HG02885 (cell line): ENCODE data around the gene CYP4B1.

ENCODE experiments used
- ATAC-seq: cut with Tn5 transposase; IDR thresholded peaks from one replicate; pipeline ENCODE4 v1.9.1; 2021; ENCODE audit warnings: mild to moderate bottlenecking; ENCODE audit not compliant: unreplicated experiment, poor library complexity

The CYP4B1 gene

GRCh38 chr1:46790446-46791101 lies 8.3 kb upstream of the CYP4B1 start:
- no peak for ATAC-seq

- no peak for ATAC-seq
Observed at GRCh38 chr1:46793126-46793525, 5.7 kb upstream of the CYP4B1 start.

DNA sequence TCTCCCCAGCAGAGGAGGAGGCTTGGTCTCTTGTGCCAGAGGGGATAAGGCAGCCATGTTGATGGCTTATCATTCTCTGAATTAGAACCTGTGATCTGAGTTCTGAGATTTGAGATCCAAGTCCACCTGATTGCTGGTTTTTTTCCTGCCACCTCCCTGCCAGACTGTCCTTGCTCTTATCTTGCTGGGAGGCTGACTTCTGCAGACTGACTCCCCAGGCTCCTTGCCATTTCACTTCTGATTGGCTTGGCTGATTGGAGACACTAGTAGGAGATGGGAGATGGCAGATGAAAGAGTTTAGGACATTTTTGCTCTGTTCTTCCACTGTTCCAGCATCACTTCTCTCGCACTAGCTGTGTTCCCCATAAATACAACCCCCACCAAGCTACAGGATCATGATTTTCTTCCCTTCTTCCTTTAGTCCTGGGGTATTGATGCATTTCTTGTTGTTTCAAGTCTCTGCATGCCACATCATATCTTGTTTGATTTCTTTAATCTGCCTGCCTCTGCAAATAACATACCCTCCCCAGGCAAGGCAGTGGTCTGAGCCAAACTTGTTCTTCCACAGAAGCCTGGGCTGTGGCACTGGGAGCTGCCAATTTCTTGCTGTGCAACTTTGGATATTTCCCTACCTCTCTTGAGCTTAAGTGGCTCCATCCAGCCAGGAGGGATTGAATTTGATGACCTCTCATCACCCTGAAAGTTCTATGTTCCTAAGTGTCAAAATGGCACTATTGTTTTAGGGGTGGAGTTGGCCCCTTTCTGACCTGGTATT lies 963 bp upstream of the CYP4B1 start:
- no peak for ATAC-seq

DNA sequence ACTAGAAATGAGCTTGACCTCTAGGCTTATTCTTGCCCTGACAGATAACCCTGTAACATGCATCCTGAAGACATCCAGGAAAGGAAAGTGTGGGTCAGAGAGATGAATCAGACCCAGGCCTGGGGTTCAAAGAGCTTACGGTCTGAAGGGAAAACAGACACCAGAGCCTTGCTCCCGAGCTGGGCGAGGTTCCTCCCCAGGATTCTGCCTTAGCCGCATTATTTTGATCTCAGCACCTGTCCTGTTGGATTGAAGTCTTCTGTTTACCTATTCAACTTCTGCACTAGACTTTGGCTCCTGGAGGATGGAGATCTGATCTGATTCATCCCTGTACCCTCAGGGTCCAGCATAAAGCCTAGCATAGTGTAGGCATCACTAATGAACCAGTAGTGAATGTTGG lies 1.9 kb downstream of the CYP4B1 start:
- ATAC-seq, result no peak

DNA sequence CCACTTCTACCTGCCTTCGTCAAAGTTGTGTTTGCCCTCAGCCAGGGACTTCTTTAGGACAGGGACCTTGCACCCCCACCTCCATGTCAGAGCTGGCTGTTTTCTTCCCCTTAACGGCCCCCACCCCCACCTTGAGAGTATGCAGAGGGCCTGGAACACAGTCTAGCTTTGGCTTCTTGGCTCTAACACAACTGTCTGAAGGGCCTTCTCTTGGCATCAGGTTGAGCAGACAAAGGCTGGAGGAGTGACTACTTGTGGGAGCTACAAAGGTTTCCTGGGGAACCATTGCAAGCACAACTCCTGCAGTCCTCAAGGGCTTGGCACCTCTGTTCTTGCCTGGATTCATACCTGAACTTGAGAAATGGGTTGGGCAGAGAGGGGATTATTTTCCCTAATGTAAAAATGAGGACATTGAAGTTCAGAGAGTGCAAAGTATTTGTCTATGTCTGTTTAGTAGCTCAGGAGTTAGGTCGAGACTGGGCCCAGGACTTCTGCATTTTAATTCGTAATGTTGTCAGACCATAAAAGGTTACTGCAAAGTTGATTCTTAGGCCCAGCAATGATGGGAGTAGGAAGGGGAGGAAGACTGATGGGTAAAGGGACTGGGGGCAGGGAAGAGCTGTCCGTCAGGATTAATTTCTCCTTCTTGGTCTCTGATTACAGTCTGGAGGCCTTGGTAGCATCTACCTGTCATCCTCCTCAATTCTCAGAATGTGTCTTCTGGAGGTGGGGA lies 2.6 kb downstream of the CYP4B1 start:
- no peak for ATAC-seq

DNA sequence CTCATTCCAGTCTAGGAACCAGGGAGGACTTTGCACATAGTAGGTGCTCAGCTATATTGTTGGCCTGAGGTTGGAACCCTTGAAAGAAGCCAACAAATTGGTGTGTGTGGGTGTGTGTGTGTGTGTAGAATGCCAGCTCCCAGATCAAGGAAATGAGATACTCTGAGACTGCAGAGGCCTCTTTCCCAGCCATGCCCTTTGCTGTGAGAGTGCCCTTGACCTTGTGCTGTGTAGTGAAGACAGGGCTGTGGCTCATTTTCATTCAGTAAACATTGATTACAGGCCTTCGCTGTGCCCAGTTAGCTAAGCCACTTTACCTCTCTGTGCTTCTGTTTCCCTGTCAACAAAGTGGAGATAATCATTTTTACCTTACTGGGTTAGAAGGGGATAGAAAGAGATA lies 3.2 kb downstream of the CYP4B1 start:
- no peak for ATAC-seq

DNA sequence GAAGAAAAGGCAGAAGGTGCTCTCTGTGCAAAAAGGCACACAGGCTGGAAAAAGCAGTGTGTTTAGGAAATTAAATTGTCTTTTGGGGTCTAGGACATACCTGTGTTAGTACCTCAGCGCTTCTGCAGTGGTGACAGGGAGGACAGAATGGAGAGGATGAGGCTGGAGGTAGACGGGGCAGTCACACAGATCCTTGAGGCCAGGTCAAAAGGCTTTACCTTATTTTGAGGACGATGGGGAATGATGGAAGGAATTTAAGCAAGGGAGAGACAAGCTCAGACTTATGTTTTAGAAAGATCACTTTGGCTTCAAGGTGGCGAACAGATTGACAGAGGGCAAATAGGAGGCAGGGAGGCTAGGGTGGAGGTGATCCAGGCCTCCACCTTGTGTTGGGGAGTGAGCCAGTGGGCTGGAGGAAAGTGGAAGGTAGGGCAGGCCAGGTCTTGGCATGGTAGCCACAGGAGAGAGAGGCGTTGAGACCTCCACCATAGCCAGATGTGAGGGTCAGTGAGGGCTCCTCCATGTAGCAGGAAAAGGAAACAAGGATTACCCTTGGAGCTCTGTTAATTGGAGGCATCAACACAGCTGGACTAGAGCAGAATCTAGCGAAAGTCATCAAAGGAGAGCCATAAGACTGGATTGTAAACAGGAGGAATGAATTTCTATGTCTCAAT lies 4.2 kb downstream of the CYP4B1 start:
- ATAC-seq, result no peak

GRCh38 chr1:46804027-46804889 lies 5.4 kb downstream of the CYP4B1 start:
- ATAC-seq, result no peak

GRCh38 chr1:46804926-46805325 lies 6.1 kb downstream of the CYP4B1 start:
- no peak for ATAC-seq

- ATAC-seq, result no peak
Observed at GRCh38 chr1:46805755-46806154, 6.9 kb downstream of the CYP4B1 start.

DNA sequence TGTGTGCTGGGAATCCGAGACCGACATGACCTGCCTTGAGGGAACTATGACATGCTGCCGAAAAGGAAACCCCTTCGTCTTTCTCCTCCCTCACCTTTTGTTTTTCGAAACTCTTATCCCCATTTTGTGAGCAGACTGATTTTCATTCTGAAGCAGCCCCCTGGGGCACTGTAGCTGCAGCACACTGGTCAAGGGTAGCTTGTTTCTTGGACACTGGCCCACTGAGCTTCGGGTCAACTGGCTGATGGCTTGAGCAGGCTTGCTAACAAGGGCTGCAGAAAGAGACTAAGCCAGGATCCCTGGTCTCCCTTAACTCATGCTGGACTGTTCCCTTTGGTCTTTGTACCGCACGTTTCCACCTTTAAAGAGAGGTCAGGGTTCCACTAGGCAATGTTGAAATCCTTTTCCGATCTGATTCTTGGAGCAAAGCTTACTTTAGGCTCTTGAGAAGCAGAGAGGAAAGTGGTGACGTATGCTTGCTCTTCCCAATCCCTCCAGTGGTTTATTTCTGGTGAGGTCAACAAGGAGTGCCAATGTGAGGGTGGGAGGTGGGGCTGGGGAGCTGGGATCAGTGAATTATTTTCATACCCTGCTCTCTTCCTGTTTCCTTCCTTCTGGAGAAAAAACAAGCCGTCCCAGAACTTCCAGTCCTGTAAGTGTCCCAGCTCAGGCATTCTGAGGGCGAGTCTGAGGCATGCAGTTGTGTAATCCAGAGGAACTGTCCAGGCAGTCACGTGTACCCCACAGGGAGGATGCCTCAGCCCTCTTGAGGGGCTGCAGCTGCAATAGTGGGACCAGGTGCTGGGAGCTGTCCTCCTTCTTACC lies 7.6 kb downstream of the CYP4B1 start:
- no peak for ATAC-seq

- ATAC-seq, result no peak
Observed at GRCh38 chr1:46807046-46807972, 8.5 kb downstream of the CYP4B1 start.

- no peak for ATAC-seq
Observed at GRCh38 chr1:46809071-46809470, 10.2 kb downstream of the CYP4B1 start.

GRCh38 chr1:46809904-46810303 lies 11.1 kb downstream of the CYP4B1 start:
- no peak for ATAC-seq

DNA sequence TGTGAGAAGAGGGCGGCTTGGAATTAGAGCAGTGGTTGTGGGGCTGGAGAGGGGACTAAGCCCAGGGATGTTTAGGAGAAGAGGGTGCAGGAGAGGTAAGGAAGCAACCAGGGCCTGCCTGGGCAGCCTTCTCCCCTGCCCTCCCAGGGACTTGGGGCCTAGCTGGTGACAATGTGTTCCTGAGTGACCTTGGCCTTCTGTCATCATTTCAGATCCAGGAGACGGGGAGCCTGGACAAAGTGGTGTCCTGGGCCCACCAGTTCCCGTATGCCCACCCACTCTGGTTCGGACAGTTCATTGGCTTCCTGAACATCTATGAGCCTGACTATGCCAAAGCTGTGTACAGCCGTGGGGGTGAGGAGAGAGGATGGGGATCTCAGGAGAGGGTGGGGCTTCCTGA lies 11.8 kb downstream of the CYP4B1 start:
- no peak for ATAC-seq

DNA sequence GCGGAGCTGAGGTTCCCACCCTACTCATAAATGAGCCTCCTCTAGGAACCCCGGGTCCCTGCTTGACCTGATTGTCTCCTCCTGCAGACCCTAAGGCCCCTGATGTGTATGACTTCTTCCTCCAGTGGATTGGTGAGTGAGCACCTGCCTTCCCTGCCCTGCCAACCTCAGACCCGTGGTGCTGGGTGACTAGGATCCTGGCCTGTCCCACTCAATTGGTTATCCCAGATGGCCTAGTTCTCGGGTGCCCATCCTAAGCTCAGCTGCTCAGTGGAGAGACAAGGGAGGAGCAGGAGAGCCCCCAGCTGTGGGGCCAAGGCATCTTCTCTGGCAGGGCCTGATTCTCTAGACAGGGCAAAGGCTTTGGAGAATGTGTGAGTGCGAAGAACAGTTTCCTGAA lies 12.2 kb downstream of the CYP4B1 start:
- no peak for ATAC-seq

DNA sequence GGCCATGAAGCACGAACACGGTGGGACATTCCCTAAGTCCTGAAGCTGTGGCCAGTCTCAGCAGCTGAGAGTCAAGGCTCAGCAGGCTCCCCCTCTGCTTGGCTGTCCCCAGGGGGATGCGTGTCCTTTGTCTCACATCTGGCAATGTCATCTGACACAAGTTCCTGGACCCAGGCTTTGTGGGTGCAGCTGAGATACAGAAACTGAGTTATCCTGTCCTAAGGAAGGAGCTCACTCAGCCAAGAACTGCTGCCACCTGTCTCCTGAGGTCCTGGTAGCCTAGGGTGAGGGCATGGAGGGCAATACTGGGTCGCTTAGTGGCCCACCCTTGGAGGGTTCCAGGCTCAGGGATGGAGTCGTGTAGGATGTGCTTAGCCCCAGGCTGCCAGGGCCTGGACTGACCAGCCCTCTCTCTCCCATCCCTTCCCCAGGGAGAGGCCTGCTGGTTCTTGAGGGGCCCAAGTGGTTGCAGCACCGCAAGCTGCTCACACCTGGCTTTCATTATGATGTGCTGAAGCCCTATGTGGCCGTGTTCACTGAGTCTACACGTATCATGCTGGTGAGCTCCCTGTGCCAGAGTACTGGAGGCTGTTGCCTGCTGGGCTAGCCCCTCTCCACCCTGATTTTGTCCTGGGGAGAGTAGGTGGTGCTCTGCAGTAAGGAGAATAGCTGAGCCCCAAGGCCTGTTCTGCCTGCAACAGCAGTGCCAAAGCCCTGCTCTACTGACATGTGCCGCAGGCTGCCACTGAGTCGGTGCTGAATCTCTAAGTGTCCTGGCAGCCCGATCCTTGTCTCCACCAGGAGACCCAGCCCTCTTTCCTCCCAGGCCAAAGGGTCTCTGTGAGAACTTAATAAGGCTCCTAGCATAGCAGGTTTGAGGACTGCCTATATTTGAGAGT lies 13.5 kb downstream of the CYP4B1 start:
- ATAC-seq, result no peak
